WTC11 (cell line): Measurements from ENCODE around the gene ADAM11.
"Not testable (repeated sequence)": the region's sequence is repeated elsewhere in the genome, so short reads cannot be mapped to it uniquely, and the experiment has no call there.

Experiments
- FOXJ3 ChIP-seq: sonication (generic); formaldehyde crosslinking; IDR thresholded peaks from 2 replicates; pipeline ENCODE4 v1.9.0; 2021; ENCODE audit warnings: missing genetic modification reagents, mild to moderate bottlenecking, borderline replicate concordance
- MAX ChIP-seq: sonication (generic); formaldehyde crosslinking; IDR thresholded peaks from 2 replicates; pipeline ENCODE4 v1.8.0; 2022; ENCODE audit warnings: mild to moderate bottlenecking, missing genetic modification reagents
- NFYB ChIP-seq: sonication (generic); formaldehyde crosslinking; conservative IDR thresholded peaks from 2 replicates; pipeline ENCODE4 v1.8.0; 2022; ENCODE audit warnings: low read depth, missing genetic modification reagents
- TF ChIP-seq, protein P1 (sequence below): fragments of 250-450 bp; sonication (Bioruptor Pico); IDR thresholded peaks from 2 replicates; pipeline ENCODE4 v1.9.0; 2021; ENCODE audit warnings: mild to moderate bottlenecking
- TF ChIP-seq, protein P2 (sequence below): fragments of 200-600 bp; IDR thresholded peaks from 2 replicates; pipeline ENCODE4 v1.8.0; 2022; ENCODE audit warnings: antibody characterized with exemption

DNA sequence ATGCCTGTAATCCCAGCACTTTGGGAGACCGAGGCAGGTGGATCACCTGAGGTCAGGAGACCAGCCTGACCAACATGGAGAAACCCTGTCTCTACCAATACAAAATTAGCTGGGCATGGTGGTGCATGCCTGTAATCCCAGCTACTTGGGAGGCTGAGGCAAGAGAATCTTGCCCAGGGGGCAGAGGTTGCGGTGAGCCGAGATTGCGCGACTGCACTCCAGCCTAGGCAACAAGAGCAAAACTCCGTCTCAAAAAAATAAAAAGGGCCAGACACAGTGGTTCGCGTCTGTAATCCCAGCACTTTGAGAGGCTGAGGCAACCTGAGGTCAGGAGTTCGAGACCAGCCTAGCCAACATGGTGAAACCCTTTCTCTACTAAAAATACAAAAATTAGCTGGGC is 66.4 kb downstream of the ADAM11 start:
- TF ChIP-seq FOXJ3 (CRISPR knock-in tag); NFYB; MAX (CRISPR knock-in tag): not testable (repeated sequence)
- TF ChIP-seq, protein P1, sequence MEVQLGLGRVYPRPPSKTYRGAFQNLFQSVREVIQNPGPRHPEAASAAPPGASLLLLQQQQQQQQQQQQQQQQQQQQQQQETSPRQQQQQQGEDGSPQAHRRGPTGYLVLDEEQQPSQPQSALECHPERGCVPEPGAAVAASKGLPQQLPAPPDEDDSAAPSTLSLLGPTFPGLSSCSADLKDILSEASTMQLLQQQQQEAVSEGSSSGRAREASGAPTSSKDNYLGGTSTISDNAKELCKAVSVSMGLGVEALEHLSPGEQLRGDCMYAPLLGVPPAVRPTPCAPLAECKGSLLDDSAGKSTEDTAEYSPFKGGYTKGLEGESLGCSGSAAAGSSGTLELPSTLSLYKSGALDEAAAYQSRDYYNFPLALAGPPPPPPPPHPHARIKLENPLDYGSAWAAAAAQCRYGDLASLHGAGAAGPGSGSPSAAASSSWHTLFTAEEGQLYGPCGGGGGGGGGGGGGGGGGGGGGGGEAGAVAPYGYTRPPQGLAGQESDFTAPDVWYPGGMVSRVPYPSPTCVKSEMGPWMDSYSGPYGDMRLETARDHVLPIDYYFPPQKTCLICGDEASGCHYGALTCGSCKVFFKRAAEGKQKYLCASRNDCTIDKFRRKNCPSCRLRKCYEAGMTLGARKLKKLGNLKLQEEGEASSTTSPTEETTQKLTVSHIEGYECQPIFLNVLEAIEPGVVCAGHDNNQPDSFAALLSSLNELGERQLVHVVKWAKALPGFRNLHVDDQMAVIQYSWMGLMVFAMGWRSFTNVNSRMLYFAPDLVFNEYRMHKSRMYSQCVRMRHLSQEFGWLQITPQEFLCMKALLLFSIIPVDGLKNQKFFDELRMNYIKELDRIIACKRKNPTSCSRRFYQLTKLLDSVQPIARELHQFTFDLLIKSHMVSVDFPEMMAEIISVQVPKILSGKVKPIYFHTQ (CRISPR knock-in tag): not testable (repeated sequence)
- TF ChIP-seq, protein P2, sequence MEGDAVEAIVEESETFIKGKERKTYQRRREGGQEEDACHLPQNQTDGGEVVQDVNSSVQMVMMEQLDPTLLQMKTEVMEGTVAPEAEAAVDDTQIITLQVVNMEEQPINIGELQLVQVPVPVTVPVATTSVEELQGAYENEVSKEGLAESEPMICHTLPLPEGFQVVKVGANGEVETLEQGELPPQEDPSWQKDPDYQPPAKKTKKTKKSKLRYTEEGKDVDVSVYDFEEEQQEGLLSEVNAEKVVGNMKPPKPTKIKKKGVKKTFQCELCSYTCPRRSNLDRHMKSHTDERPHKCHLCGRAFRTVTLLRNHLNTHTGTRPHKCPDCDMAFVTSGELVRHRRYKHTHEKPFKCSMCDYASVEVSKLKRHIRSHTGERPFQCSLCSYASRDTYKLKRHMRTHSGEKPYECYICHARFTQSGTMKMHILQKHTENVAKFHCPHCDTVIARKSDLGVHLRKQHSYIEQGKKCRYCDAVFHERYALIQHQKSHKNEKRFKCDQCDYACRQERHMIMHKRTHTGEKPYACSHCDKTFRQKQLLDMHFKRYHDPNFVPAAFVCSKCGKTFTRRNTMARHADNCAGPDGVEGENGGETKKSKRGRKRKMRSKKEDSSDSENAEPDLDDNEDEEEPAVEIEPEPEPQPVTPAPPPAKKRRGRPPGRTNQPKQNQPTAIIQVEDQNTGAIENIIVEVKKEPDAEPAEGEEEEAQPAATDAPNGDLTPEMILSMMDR: not testable (repeated sequence)
